MCF 10A (cell line): ENCODE measurements around the gene FAF1. TPM values are rescaled to one million over a fixed set of nuclear protein-coding genes. Genes with fewer than 3 reads are reported as not detected.

Experiments
- BruUV-seq: library from RNA; stranded (reverse); fragments of 400-500 nt; replicated peaks from 2 replicates; lab custom pipeline; 2021; lab: Mats Ljungman, UMichigan
- CTCF ChIA-PET: fragments of 300-600 bp; sonication (Branson Sonifier 250); formaldehyde crosslinking; extraction: SDS; loops from one replicate; lab custom pipeline; 2021; ENCODE audit warnings: antibody characterized with exemption, inconsistent platforms; lab: Yijun Ruan, JAX
- POLR2A ChIA-PET: fragments of 300-600, 350-650 bp; sonication (Branson Sonifier 250); formaldehyde crosslinking; extraction: SDS; loops from one replicate; lab custom pipeline; 2020; ENCODE audit warnings: antibody characterized with exemption, inconsistent platforms; lab: Yijun Ruan, JAX
- DNase-seq: peaks from one replicate; pipeline ENCODE4 v3.0.0-alpha.2; 2018; ENCODE audit not compliant: unreplicated experiment
- H3K27ac Mint-ChIP-seq: one replicate; pipeline ENCODE4 v1.8.0; 2022; ENCODE audit warnings: mild to moderate bottlenecking, low read depth, mixed read lengths; ENCODE audit not compliant: unreplicated experiment
- H3K27me3 Mint-ChIP-seq: one replicate; pipeline ENCODE4 v1.8.0; 2022; ENCODE audit warnings: mixed read lengths; ENCODE audit not compliant: insufficient read depth, unreplicated experiment
- H3K36me3 Mint-ChIP-seq: one replicate; pipeline ENCODE4 v1.8.0; 2022; ENCODE audit warnings: mild to moderate bottlenecking, moderate library complexity, mixed read lengths; ENCODE audit not compliant: insufficient read depth, unreplicated experiment
- H3K4me1 Mint-ChIP-seq: one replicate; pipeline ENCODE4 v1.8.0; 2022; ENCODE audit warnings: mixed read lengths; ENCODE audit not compliant: insufficient read depth, unreplicated experiment
- H3K4me3 Mint-ChIP-seq: one replicate; pipeline ENCODE4 v1.8.0; 2022; ENCODE audit warnings: mild to moderate bottlenecking, moderate library complexity, mixed read lengths; ENCODE audit not compliant: unreplicated experiment
- H3K9me3 Mint-ChIP-seq: one replicate; pipeline ENCODE4 v1.8.0; 2022; ENCODE audit warnings: mixed read lengths; ENCODE audit not compliant: unreplicated experiment
- intact Hi-C: fragments of 100-400 bp; cut with micrococcal nuclease; formaldehyde crosslinking; loops from 2 replicates; pipeline ENCODE4 v1.14.1; 2022
- total RNA-seq: library from RNA; stranded (reverse); gene quantifications from 2 replicates; pipeline ENCODE4 v1.2.3, GENCODE V29; 2022
- TF ChIP-seq, protein P1 (sequence below): fragments of 200-600 bp; IDR thresholded peaks from one replicate; pipeline ENCODE4 v1.8.0; 2022; ENCODE audit warnings: antibody characterized with exemption, mild to moderate bottlenecking; ENCODE audit not compliant: unreplicated experiment

FAF1 gene
- total RNA-seq, 1 experiment from 2014 or later, result 93.2 TPM

DNA sequence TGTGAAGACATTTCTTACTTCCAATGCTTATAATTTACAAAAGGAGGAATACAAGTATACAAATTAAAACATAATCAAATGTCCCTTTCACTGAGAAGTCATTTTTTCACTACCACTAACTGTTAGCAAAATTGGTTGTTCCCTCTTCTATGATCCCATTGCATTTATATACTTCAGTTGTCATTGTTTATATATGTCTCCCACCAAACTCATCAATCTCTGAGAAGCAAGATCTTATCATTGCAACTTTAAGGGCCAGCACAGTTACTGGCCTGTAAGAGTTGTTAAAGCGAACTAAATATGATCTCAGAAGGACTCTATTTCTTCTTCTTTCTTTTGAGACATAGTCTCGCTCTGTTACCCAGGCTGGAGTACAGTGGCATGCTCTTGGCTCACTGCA lies 313.5 kb downstream of the FAF1 start:
- H3K36me3 Mint-ChIP-seq, result peaks cover 12% of the 10 kb centered on the region
- POLR2A ChIA-PET, result no interaction called here
- intact Hi-C loops, result no loop called here

DNA sequence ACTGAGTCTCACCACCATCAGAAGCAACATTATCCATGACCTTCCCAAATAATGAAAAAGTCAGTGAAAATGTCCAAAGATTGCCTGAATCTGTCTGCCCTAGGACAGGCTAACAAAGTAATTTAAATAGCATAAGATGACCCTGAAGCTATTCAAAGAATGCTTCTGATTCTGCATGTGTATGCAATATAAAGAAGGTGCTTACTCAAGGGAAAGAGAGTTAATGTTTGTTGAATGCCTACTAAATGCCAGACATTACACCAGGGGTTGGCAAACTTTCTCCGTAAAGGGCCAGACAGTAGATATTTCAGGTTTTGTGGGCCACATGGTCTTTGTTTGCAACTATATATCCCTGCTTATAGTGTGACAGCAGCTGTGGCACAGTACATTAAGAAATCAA lies 314.9 kb downstream of the FAF1 start:
- H3K27me3 Mint-ChIP-seq, result no peaks in the 10 kb centered on the region
- TF ChIP-seq, protein P1, sequence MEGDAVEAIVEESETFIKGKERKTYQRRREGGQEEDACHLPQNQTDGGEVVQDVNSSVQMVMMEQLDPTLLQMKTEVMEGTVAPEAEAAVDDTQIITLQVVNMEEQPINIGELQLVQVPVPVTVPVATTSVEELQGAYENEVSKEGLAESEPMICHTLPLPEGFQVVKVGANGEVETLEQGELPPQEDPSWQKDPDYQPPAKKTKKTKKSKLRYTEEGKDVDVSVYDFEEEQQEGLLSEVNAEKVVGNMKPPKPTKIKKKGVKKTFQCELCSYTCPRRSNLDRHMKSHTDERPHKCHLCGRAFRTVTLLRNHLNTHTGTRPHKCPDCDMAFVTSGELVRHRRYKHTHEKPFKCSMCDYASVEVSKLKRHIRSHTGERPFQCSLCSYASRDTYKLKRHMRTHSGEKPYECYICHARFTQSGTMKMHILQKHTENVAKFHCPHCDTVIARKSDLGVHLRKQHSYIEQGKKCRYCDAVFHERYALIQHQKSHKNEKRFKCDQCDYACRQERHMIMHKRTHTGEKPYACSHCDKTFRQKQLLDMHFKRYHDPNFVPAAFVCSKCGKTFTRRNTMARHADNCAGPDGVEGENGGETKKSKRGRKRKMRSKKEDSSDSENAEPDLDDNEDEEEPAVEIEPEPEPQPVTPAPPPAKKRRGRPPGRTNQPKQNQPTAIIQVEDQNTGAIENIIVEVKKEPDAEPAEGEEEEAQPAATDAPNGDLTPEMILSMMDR, result no peak
- ChIA-PET CTCF (no interaction called here), POLR2A (no interaction called here)
- intact Hi-C loops, result no loop called here
- H3K36me3 Mint-ChIP-seq, result peaks cover 20% of the 10 kb centered on the region
- H3K9me3 Mint-ChIP-seq, result no peaks in the 10 kb centered on the region
- H3K4me1 Mint-ChIP-seq, result no peaks in the 10 kb centered on the region
- no TSS peak for BruUV-seq
- DNase-seq, result no peak
- H3K4me3 Mint-ChIP-seq, result no peak overlapping the region
- H3K27ac Mint-ChIP-seq, result no peak overlapping the region

More for the DNA sequence above, 313.5 kb downstream of the FAF1 start:
- Mint-ChIP-seq H3K27ac (no peak overlapping the region), H3K4me1 (no peaks in the 10 kb centered on the region), H3K9me3 (no peaks in the 10 kb centered on the region), H3K27me3 (no peaks in the 10 kb centered on the region), H3K4me3 (no peak overlapping the region)
- no peak for DNase-seq
- CTCF ChIA-PET, result no interaction called here
- no TSS peak for BruUV-seq
- TF ChIP-seq, protein P1, result no peak

DNA sequence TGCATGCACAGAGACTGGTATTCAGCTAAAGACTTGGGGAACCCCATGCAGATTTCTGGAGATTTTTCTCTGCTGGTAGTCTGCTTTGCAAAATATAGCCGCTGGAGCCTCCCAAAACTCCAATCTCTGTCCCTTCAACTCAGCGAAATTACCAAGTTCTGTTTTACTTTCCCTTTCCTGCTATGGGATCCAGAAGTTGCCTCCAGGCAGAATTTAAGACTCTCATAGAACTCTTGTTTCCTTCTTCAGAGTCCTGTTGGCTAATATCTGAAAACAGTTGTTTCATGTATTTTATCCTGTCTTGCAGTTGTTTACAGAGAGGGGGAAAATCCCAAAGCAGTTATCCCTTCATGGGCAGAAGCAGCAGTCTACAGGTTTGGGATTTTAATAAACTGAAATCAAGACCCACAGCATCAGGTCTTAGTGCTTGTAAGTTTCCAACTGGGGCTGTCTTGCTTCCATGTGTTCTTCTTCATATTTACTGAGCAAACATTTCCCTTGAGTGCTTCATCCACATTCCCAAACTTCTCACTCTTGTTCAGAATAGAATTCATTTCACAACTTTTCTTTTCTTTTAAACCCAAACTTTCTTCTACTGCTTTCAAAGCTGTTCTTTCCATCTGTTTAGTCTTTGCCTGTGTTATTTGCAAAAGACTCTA lies 315.5 kb downstream of the FAF1 start:
- no peaks in the 10 kb centered on the region for H3K9me3 Mint-ChIP-seq
- peaks cover 26% of the 10 kb centered on the region for H3K36me3 Mint-ChIP-seq
- intact Hi-C loops, result no loop called here
- H3K4me1 Mint-ChIP-seq, result no peaks in the 10 kb centered on the region
- TF ChIP-seq, protein P1, result no peak
- no peak overlapping the region for H3K27ac Mint-ChIP-seq
- BruUV-seq, result no TSS peak
- ChIA-PET POLR2A (no interaction called here), CTCF (interaction anchor here (1.1 to 1.2 kb wide), 2 partner anchors 24 to 91 kb away, joined by 3 to 4 read pairs; no protein-coding TSS in a partner anchor)
- no peaks in the 10 kb centered on the region for H3K27me3 Mint-ChIP-seq
- DNase-seq, result peak; percentile 3
- H3K4me3 Mint-ChIP-seq, result no peak overlapping the region

DNA sequence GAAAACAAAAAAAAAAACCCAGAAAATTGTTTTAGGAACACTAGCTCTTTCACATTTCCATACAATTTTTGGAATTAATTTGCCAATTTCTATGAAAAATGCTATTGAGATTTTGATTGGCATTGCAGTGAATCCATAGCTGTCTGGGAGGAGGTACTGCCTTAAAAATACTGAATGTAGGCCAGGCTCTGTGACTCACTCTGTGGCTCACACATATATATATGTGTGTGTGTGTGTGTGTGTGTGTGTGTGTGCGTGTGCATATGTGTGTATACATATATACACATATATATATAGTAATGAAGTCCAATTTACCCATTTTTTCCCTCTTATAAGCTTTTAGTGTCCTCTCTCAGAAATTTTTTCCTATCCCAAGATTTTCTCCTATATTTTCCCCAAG lies 322.6 kb downstream of the FAF1 start:
- TF ChIP-seq, protein P1, result no peak
- Mint-ChIP-seq H3K9me3 (no peaks in the 10 kb centered on the region), H3K4me1 (no peaks in the 10 kb centered on the region), H3K27me3 (no peaks in the 10 kb centered on the region), H3K4me3 (no peak overlapping the region), H3K27ac (no peak overlapping the region), H3K36me3 (peaks cover 20% of the 10 kb centered on the region)
- no TSS peak for BruUV-seq
- ChIA-PET CTCF (interaction anchor here (0.7 to 1.8 kb wide), 3 partner anchors 17 to 777 kb away, joined by 4 to 6 read pairs (median 5); no protein-coding TSS in a partner anchor), POLR2A (interaction anchor here (0.9 to 1.0 kb wide), 2 partner anchors 17 to 21 kb away, joined by 3 to 5 read pairs; no protein-coding TSS in a partner anchor)
- intact Hi-C loops, result no loop called here
- no peak for DNase-seq
